Neural cell (in vitro differentiated cells): Measurements from ENCODE around the gene CASP3.

Experiments used
- CTCF ChIP-seq: fragments of 450-650 bp; IDR thresholded peaks from 2 replicates; pipeline ENCODE4 v1.5.1; 2014; ENCODE audit warnings: antibody characterized with exemption, mild to moderate bottlenecking, moderate library complexity; ENCODE audit not compliant: poor library complexity, severe bottlenecking
- EP300 ChIP-seq: fragments of 450-650 bp; conservative IDR thresholded peaks from 2 replicates; pipeline ENCODE4 v1.6.1; 2014; ENCODE audit warnings: antibody characterized with exemption, mild to moderate bottlenecking, moderate library complexity; ENCODE audit not compliant: poor library complexity, severe bottlenecking
- EZH2 ChIP-seq: fragments of 200-600, 300-800 bp; shearing (Covaris generic), sonication (generic); IDR thresholded peaks from 2 replicates; pipeline ENCODE4 v1.6.1; 2014; ENCODE audit warnings: antibody characterized with exemption, low read length, borderline replicate concordance, mild to moderate bottlenecking; ENCODE audit not compliant: insufficient read depth, poor library complexity, severe bottlenecking

GRCh38 chr4:184593461-184593860 lies 55.8 kb downstream of the CASP3 start:
- TF ChIP-seq EZH2 (no peak), EP300 (no peak), CTCF (no peak)
